Measurements from ENCODE around the gene CTSZ. TPM values are rescaled to one million over a fixed set of nuclear protein-coding genes. Genes with fewer than 3 reads are reported as not detected.
"Not testable (repeated sequence)": the region's sequence is repeated elsewhere in the genome, so short reads cannot be mapped to it uniquely, and the experiment has no call there.

The CTSZ gene
- total and polyA plus RNA-seq, 2 donors from 2014 or later, result 200 to 234 TPM

DNA sequence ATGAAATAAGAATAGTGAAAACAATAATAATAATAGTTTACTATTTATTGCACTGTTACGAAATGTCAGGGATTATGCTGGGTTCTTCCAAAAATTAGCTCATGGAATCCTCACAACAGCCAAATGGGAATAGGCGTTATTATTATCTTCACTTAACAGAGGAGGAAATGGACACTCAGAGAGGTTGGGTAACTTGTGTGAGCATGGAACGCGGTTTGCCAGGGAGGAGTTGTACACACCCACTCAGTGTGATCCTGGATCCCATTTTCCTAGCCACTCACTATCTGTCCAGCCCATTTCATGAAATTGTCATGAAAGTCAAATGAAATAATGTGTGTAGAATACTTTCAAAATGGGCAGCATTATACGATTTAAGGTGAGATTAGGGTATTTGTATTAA lies 21.4 kb downstream of the CTSZ start:
- Histone ChIP-seq H3K27ac (ENCODE audit: low read depth in 2 of 2, low read length in 2 of 2) (no peak overlapping the region), H3K4me3 (ENCODE audit: low read length in 3 of 3) (no peak overlapping the region), H3K36me3 (ENCODE audit: control insufficient read depth in 2 of 3, insufficient read depth in 3 of 3, low read length in 3 of 3) (peaks cover 6 to 35% (median 28%) of the 10 kb centered on the region in 3 donors), H3K9me3 (ENCODE audit: control insufficient read depth in 2 of 3, insufficient read depth in 1 of 3, low read length in 3 of 3) (no peaks in the 10 kb centered on the region), H3K9ac (ENCODE audit: low read length in 3 of 3) (no peak overlapping the region), H3K4me1 (ENCODE audit: control insufficient read depth in 2 of 3, insufficient read depth in 2 of 3, low read depth in 1 of 3, low read length in 3 of 3) (peaks cover 5 to 31% (median 7%) of the 10 kb centered on the region in 3 donors), H3K27me3 (ENCODE audit: control insufficient read depth, insufficient read depth, low read length) (no peaks in the 10 kb centered on the region)
- DNase-seq (no peak), FAIRE-seq (no peak)
- TF ChIP-seq, protein P1, sequence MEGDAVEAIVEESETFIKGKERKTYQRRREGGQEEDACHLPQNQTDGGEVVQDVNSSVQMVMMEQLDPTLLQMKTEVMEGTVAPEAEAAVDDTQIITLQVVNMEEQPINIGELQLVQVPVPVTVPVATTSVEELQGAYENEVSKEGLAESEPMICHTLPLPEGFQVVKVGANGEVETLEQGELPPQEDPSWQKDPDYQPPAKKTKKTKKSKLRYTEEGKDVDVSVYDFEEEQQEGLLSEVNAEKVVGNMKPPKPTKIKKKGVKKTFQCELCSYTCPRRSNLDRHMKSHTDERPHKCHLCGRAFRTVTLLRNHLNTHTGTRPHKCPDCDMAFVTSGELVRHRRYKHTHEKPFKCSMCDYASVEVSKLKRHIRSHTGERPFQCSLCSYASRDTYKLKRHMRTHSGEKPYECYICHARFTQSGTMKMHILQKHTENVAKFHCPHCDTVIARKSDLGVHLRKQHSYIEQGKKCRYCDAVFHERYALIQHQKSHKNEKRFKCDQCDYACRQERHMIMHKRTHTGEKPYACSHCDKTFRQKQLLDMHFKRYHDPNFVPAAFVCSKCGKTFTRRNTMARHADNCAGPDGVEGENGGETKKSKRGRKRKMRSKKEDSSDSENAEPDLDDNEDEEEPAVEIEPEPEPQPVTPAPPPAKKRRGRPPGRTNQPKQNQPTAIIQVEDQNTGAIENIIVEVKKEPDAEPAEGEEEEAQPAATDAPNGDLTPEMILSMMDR (IDR thresholded peaks at IDR 0.05; ENCODE audit: borderline replicate concordance, extremely low read depth, insufficient read depth), result no peak
- intact Hi-C loops (cut with DNase I), result no loop called here

DNA sequence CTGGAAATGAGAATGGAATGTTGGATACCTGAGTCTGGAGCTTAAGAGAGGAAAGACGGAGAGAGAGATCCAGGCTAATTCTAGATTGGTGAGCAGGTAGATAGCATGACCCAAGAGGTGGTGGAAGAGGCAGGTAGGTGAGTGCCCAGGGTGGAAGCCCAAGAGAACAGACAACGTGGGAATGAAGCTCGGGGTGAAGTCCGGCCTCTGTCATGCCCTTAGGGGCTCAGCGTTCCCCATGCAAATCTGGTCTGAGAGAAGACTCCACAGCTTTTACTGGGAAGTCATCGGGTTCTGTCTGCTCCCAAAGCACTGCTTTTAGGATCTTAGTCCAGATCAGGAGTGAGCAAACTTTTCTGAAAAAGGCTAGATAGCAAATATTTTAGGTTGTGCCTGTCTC lies 22.4 kb downstream of the CTSZ start:
- Histone ChIP-seq H3K36me3 (ENCODE audit: control insufficient read depth in 2 of 3, insufficient read depth in 3 of 3, low read length in 3 of 3) (peaks cover 6 to 28% (median 25%) of the 10 kb centered on the region in 3 donors), H3K27me3 (ENCODE audit: control insufficient read depth, insufficient read depth, low read length) (no peaks in the 10 kb centered on the region), H3K9me3 (ENCODE audit: control insufficient read depth in 2 of 3, insufficient read depth in 1 of 3, low read length in 3 of 3) (no peaks in the 10 kb centered on the region), H3K4me1 (ENCODE audit: control insufficient read depth in 2 of 3, insufficient read depth in 2 of 3, low read depth in 1 of 3, low read length in 3 of 3) (peaks cover 5 to 31% (median 7%) of the 10 kb centered on the region in 3 donors), H3K9ac (ENCODE audit: low read length in 3 of 3) (no peak overlapping the region), H3K27ac (ENCODE audit: low read depth in 2 of 2, low read length in 2 of 2) (no peak overlapping the region), H3K4me3 (ENCODE audit: low read length in 3 of 3) (no peak overlapping the region)
- FAIRE-seq (no peak), DNase-seq (no peak)
- intact Hi-C loops (cut with DNase I), result no loop called here
- TF ChIP-seq, protein P1 (IDR thresholded peaks at IDR 0.05; ENCODE audit: borderline replicate concordance, extremely low read depth, insufficient read depth), result no peak

DNA sequence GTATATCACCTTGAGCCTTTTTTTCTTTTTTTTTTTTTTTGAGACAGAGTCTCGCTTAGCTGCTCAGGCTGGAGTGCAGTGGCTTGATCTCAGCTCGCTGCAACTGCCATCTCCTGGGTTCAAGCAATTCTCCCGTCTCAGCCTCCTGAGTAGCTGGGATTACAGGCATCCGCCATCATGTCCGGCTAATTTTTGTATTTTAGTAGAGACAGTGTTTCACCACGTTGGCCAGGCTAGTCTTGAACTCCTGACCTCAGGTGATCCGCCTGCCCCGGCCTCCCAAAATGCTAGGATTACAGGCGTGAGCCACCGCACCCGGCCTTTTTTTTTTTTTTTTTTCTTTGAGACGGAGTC lies 24.0 kb downstream of the CTSZ start:
- H3K36me3 ChIP-seq (ENCODE audit: control insufficient read depth in 2 of 3, insufficient read depth in 3 of 3, low read length in 3 of 3), result peaks cover 6 to 14% (median 12%) of the 10 kb centered on the region in 3 donors
- H3K4me3 ChIP-seq (ENCODE audit: low read length in 3 of 3); H3K9ac ChIP-seq (ENCODE audit: low read length in 3 of 3); H3K9me3 ChIP-seq (ENCODE audit: control insufficient read depth in 2 of 3, insufficient read depth in 1 of 3, low read length in 3 of 3); FAIRE-seq; H3K27me3 ChIP-seq (ENCODE audit: control insufficient read depth, insufficient read depth, low read length); H3K27ac ChIP-seq (ENCODE audit: low read depth in 2 of 2, low read length in 2 of 2); intact Hi-C loops (cut with DNase I); DNase-seq: not testable (repeated sequence)
- peaks cover 5 to 29% (median 7%) of the 10 kb centered on the region in 3 donors for H3K4me1 ChIP-seq (ENCODE audit: control insufficient read depth in 2 of 3, insufficient read depth in 2 of 3, low read depth in 1 of 3, low read length in 3 of 3)

DNA sequence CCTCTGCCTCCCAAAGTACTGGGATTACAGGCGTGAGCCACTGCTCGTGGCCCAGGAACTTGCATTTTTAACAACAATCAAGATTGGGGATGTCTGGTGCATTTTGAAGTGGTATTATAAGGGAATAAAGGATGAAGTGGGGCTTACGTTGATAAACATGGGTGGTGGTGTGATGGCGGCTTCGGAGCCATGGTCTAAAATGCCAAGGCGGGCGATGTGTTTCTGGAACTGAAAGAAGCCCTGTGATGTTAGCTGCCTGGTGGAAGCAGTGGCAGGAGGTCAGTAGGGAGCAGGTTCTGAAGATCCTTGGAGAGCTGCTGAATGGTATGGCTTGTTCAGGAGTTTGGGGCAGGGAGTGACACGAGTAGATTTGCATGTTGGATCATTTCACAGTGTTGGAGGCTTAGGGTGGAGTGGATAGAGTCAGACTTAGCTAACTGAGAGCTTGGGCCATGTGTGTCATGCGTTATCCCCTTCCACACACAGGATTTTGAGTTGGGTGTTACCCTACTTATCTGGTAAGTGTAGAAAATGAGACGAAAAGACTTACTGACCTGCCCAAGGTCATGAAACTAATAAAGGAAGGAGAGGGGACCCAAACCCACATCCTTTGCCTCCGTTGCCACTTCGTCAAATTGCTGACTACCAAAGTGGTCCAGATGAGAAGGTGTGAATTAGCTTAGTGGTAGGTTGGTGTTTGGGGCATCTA lies 24.5 kb downstream of the CTSZ start:
- H3K4me1 ChIP-seq (ENCODE audit: control insufficient read depth in 2 of 3, insufficient read depth in 2 of 3, low read depth in 1 of 3, low read length in 3 of 3), result peaks cover 5 to 26% (median 7%) of the 10 kb centered on the region in 3 donors
- TF ChIP-seq, protein P1 (IDR thresholded peaks at IDR 0.05; ENCODE audit: borderline replicate concordance, extremely low read depth, insufficient read depth), result no peak
- H3K36me3 ChIP-seq (ENCODE audit: control insufficient read depth in 2 of 3, insufficient read depth in 3 of 3, low read length in 3 of 3), result peaks cover 6 to 11% (median 7%) of the 10 kb centered on the region in 3 donors
- DNase-seq, result peak in 1 of 5 donors; percentile 48
- no peak for FAIRE-seq
- no peak overlapping the region for H3K9ac ChIP-seq (ENCODE audit: low read length in 3 of 3)
- no peak overlapping the region for H3K27ac ChIP-seq (ENCODE audit: low read depth in 2 of 2, low read length in 2 of 2)
- peak overlapping the region; percentile 8 to 95 (median 17) for H3K4me3 ChIP-seq (ENCODE audit: low read length in 3 of 3)
- no peaks in the 10 kb centered on the region for H3K9me3 ChIP-seq (ENCODE audit: control insufficient read depth in 2 of 3, insufficient read depth in 1 of 3, low read length in 3 of 3)
- intact Hi-C loops (cut with DNase I), result no loop called here
- H3K27me3 ChIP-seq (ENCODE audit: control insufficient read depth, insufficient read depth, low read length), result no peaks in the 10 kb centered on the region
